GM12874 (cell line): ENCODE data around the gene PARP15.

Experiments used
- CTCF ChIP-seq: IDR thresholded peaks from 2 replicates; pipeline ENCODE4 v1.5.1; 2011; ENCODE audit warnings: low read depth, mild to moderate bottlenecking, control low read depth, low read length, moderate library complexity; ENCODE audit not compliant: insufficient read depth

The PARP15 gene

GRCh38 chr3:122577409-122578031, at the start of gene PARP15:
TSS of gene PARP15 (plus strand) at chr3:122577650. CDS start at chr3:122577668, 18 bp downstream.
- TF ChIP-seq CTCF, result no peak

GRCh38 chr3:122530164-122530563, 47.3 kb upstream of the PARP15 start:
- no peak for TF ChIP-seq CTCF

- TF ChIP-seq CTCF, result no peak
Measured at GRCh38 chr3:122533480-122533879, 44.0 kb upstream of the PARP15 start.

GRCh38 chr3:122533931-122534334, 43.5 kb upstream of the PARP15 start:
- no peak for TF ChIP-seq CTCF

- TF ChIP-seq CTCF, result no peak
Measured at GRCh38 chr3:122535964-122536631, 41.4 kb upstream of the PARP15 start.

GRCh38 chr3:122536632-122537001, 40.8 kb upstream of the PARP15 start:
- TF ChIP-seq CTCF, result no peak

GRCh38 chr3:122538956-122539490, 38.4 kb upstream of the PARP15 start:
- TF ChIP-seq CTCF, result no peak
